Stimulated activated naive CD8-positive, alpha-beta T cell treated with anti-CD3 and anti-CD28 coated beads, Interleukin-15, amount 100 ng/mL, for 72 hours (primary cell): ENCODE data around the gene VASP.

ENCODE experiments used
- ATAC-seq: fragments of 150-1000 bp; cut with Tn5 transposase; 2 replicates; pipeline ENCODE4 v1.10.0; 2021; ENCODE audit warnings: mild to moderate bottlenecking, moderate library complexity
- DNase-seq, 2 donors: peaks; one replicate each; pipeline ENCODE4 v3.0.0; 2021 to 2022
- H3K27ac Mint-ChIP-seq, 2 donors: one replicate each; pipeline ENCODE4 v1.8.0; 2022; ENCODE audit warnings: mild to moderate bottlenecking in 2 of 2, mixed read lengths in 2 of 2, moderate library complexity in 2 of 2
- H3K27me3 Mint-ChIP-seq: one replicate; pipeline ENCODE4 v1.8.0; 2022; ENCODE audit warnings: mixed read lengths
- H3K4me1 Mint-ChIP-seq: one replicate; pipeline ENCODE4 v1.8.0; 2022; ENCODE audit warnings: mild to moderate bottlenecking, mixed read lengths
- H3K4me3 Mint-ChIP-seq, 2 donors: one replicate each; pipeline ENCODE4 v1.8.0; 2022; ENCODE audit warnings: mild to moderate bottlenecking in 2 of 2, mixed read lengths in 2 of 2, moderate library complexity in 1 of 2
- H3K9me3 Mint-ChIP-seq, 2 donors: one replicate each; pipeline ENCODE4 v1.8.0; 2022; ENCODE audit warnings: mixed read lengths in 2 of 2

The VASP gene

GRCh38 chr19:45484273-45484945, 22.9 kb upstream of the VASP start:
- ATAC-seq, result no peak
- Mint-ChIP-seq H3K4me1 (peaks cover 19% of the 10 kb centered on the region), H3K27ac (no peak overlapping the region), H3K9me3 (no peaks in the 10 kb centered on the region), H3K4me3 (peak overlapping the region in 1 of 2 donors; percentile 12), H3K27me3 (no peaks in the 10 kb centered on the region)
- DNase-seq, result no peak

GRCh38 chr19:45485305-45486077, 21.8 kb upstream of the VASP start:
- peak overlapping the region; percentile 54 to 80 for H3K27ac Mint-ChIP-seq
- peak; percentile 97 for DNase-seq
- H3K9me3 Mint-ChIP-seq, result no peaks in the 10 kb centered on the region
- H3K4me1 Mint-ChIP-seq, result peaks cover 14% of the 10 kb centered on the region
- H3K27me3 Mint-ChIP-seq, result no peaks in the 10 kb centered on the region
- H3K4me3 Mint-ChIP-seq, result peak overlapping the region; percentile 87 to 94
- ATAC-seq, result peak; percentile 99

- Mint-ChIP-seq H3K9me3 (no peaks in the 10 kb centered on the region), H3K27me3 (peaks cover 17% of the 10 kb centered on the region), H3K4me1 (peaks cover 29% of the 10 kb centered on the region), H3K27ac (no peak overlapping the region), H3K4me3 (no peak overlapping the region)
- ATAC-seq (no peak), DNase-seq (no peak)
Observed at GRCh38 chr19:45488708-45489107, 18.6 kb upstream of the VASP start.

GRCh38 chr19:45489216-45489855, 17.9 kb upstream of the VASP start:
- no peak for DNase-seq
- peaks cover 33% of the 10 kb centered on the region for H3K4me1 Mint-ChIP-seq
- no peak for ATAC-seq
- H3K9me3 Mint-ChIP-seq, result no peaks in the 10 kb centered on the region
- peaks cover 23% of the 10 kb centered on the region for H3K27me3 Mint-ChIP-seq
- H3K27ac Mint-ChIP-seq, result no peak overlapping the region
- no peak overlapping the region for H3K4me3 Mint-ChIP-seq

GRCh38 chr19:45492137-45492626, 15.1 kb upstream of the VASP start:
- Mint-ChIP-seq H3K4me1 (peaks cover 42% of the 10 kb centered on the region), H3K27me3 (peaks cover 49% of the 10 kb centered on the region), H3K9me3 (no peaks in the 10 kb centered on the region), H3K4me3 (peak overlapping the region; percentile 35 to 85), H3K27ac (no peak overlapping the region)
- no peak for DNase-seq
- ATAC-seq, result no peak

DNA sequence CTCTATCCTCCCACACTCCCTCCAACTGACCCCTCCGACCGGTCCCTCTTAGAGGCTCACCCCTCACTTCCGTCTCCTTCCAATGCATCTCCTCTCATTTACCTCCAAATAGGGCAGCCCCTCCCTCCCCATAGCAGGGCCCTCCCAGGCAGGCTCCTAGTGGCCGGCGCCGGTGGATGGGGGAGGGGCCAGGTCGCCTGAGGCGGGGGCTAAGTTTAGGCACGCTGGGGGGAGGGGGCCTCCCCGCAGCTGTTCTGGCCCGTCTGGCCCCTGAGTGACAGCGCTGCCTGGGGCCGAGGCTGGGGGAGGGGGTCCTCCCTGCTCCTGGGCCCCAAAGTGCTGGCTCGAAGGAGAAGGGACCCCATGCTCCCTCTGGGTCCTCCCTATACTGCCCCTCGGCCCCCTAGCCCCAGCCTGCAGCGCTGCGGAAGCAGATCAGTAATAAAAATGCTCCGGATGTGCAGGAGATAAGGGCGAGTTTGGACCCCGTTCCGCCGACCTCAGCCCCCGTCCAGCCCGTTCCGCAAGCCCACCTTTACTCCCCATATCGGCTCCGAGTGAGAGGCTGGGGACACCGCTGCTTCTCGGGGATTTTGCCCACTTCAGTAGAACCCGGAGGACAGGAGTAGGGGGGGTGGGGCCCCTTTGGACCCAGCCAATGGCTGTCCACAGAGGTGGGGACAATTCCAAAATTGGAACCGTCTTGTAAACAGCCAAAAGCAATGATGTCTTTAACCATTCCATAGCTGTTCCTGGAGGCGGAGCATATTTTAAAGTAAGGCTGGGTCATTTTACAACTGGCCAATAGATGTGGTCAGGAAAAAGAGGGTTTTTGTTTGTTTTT, 14.4 kb upstream of the VASP start:
- peak overlapping the region; percentile 77 to 85 for H3K4me3 Mint-ChIP-seq
- H3K9me3 Mint-ChIP-seq, result no peaks in the 10 kb centered on the region
- no peak for ATAC-seq
- peaks cover 49% of the 10 kb centered on the region for H3K27me3 Mint-ChIP-seq
- H3K27ac Mint-ChIP-seq, result no peak overlapping the region
- H3K4me1 Mint-ChIP-seq, result peaks cover 49% of the 10 kb centered on the region
- DNase-seq, result peak in 1 of 2 donors; percentile 29

DNA sequence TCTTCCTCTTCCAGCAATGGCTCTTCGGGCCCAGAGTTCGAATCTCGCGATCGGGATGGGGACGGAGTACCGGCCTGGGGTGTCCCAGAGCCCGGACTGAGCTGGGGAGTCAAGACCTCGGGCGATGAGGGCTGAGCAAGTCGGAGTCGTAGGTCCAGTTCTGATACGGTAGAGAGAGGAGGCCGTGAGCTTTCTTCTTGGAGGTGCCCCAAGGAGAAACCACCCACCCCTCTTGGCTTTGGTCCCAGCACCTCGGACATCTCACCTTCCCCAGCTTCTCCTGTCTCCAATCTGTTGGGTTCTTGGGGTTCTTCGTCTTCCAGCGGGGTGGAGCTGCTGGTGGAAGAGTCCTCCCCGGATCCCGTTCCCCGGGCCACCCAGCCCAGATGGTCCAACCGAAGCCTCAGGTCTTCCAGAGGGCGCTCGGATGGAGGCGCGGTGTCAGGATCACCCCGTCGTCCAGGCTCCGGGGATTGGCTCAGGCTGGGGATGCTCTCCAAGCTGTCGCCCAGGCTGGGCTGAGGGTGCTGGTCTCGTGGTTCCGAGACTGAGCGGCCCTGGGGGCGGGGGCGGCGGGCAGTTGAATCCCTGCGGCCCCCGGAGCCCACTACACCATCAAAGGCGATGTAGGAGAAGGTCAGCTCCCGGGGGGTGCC, 12.9 kb upstream of the VASP start:
- Mint-ChIP-seq H3K4me3 (peak overlapping the region in 1 of 2 donors; percentile 26), H3K9me3 (no peaks in the 10 kb centered on the region), H3K27me3 (peaks cover 49% of the 10 kb centered on the region), H3K27ac (no peak overlapping the region), H3K4me1 (peaks cover 64% of the 10 kb centered on the region)
- DNase-seq (no peak), ATAC-seq (no peak)

DNA sequence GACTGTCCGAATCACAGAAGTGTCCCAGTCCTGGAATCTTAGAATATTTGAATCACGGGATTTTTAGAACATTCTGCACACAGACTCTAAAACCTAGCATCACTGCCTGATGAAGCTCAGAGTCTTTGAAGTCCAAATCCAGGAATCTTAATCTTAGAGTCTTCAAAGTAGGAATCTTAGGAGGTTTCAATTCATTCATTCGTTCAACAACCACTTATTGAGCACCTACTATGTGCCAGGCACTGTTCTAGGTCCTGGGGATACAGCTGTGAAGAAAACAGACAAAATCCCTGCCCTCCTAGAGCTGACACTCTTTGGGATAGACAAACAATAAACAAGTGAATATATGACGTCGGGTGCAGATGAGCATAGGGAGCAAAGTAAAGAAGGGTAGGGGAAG, 12.1 kb upstream of the VASP start:
- Mint-ChIP-seq H3K4me1 (peaks cover 70% of the 10 kb centered on the region), H3K27me3 (peaks cover 49% of the 10 kb centered on the region), H3K4me3 (peak overlapping the region in 1 of 2 donors; percentile 23), H3K27ac (no peak overlapping the region), H3K9me3 (no peaks in the 10 kb centered on the region)
- no peak for DNase-seq
- no peak for ATAC-seq

GRCh38 chr19:45496349-45496953, 10.8 kb upstream of the VASP start:
- peaks cover 49% of the 10 kb centered on the region for H3K27me3 Mint-ChIP-seq
- peak in 1 of 2 donors; percentile 47 for DNase-seq
- ATAC-seq, result peak; percentile 20
- H3K4me1 Mint-ChIP-seq, result peaks cover 70% of the 10 kb centered on the region
- H3K4me3 Mint-ChIP-seq, result peak overlapping the region; percentile 91 to 92
- no peak overlapping the region for H3K27ac Mint-ChIP-seq
- no peaks in the 10 kb centered on the region for H3K9me3 Mint-ChIP-seq

- Mint-ChIP-seq H3K4me1 (peaks cover 63% of the 10 kb centered on the region), H3K27me3 (peaks cover 41% of the 10 kb centered on the region), H3K4me3 (peak overlapping the region; percentile 74 to 77), H3K9me3 (no peaks in the 10 kb centered on the region), H3K27ac (no peak overlapping the region)
- ATAC-seq (no peak), DNase-seq (no peak)
Observed at GRCh38 chr19:45497791-45498190, 9.5 kb upstream of the VASP start.

DNA sequence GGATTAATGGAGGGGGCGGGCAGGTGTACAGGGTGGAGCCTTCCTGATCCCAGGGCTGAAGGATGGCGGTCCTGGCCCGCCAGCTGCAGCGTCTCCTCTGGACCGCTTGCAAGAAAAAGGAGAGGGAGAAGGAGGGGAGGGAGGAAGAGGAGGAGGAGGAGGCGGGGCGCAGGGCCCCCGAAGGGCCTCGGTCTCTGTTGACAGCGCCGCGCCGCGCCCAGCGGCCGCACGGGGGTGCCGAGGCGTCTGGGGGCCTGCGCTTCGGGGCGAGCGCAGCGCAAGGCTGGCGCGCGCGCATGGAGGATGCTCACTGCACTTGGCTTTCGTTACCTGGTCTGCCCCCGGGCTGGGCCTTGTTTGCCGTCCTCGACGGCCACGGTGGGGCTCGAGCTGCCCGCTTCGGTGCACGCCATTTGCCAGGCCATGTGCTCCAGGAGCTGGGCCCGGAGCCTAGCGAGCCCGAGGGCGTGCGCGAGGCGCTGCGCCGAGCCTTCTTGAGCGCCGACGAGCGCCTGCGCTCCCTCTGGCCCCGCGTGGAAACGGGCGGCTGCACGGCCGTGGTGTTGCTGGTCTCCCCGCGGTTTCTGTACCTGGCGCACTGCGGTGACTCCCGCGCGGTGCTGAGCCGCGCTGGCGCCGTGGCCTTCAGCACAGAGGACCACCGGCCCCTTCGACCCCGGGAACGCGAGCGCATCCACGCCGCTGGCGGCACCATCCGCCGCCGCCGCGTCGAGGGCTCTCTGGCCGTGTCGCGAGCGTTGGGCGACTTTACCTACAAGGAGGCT, 8.7 kb upstream of the VASP start, which contains the start of gene PPM1N:
PPM1N (plus strand) TSS at position 33 of the 785 bp plus-strand sequence; CDS start at position 63, 30 bp downstream.
- H3K9me3 Mint-ChIP-seq, result no peaks in the 10 kb centered on the region
- ATAC-seq, result peak; percentile 76
- H3K27ac Mint-ChIP-seq, result peak within 1 kb of the TSS; percentile 29 to 86
- peak within 1 kb of the TSS; percentile 91 to 92 for H3K4me3 Mint-ChIP-seq
- H3K27me3 Mint-ChIP-seq, result peaks cover 33% of the 10 kb centered on the region
- DNase-seq, result peak; percentile 73 to 81
- H3K4me1 Mint-ChIP-seq, result peaks cover 55% of the 10 kb centered on the region

- Mint-ChIP-seq H3K4me1 (peaks cover 47% of the 10 kb centered on the region), H3K4me3 (peak overlapping the region; percentile 74 to 77), H3K27me3 (peaks cover 24% of the 10 kb centered on the region), H3K9me3 (no peaks in the 10 kb centered on the region), H3K27ac (no peak overlapping the region)
- ATAC-seq (peak; percentile 57), DNase-seq (peak; percentile 78 to 80)
Observed at GRCh38 chr19:45499196-45500180, 7.8 kb upstream of the VASP start.
